ENCODE measurements around the gene RHOC.

The RHOC gene

DNA sequence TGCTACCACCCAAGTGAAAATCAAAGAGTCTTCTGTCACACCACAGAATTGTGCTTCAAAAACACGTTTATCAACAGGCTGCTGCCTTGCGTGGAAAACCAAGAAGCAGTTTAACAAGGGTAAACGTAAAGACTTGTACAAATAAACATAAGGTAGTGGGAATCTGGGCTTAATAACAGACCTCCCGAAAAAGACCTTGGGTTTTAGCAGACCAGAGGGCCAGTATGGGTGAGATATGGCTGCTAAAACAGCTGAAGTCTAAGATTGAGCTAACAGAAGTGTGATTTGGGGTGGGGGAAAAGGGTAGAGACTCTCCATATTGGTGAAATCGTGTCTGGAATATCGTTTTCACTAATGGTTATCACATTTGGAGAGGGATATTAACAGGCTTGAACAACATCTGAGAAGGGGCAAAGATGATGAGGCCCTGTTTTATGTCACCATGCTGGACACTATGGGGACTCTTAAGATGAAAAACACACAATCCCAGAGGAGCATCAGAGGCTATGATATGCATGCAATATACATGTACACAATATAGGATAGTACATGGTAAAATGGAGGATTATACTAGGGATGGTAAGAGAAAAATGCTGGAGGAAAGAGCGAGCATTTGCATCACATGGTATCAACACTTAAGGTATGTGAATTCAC lies 31.1 kb downstream of the RHOC start:
- CTCF ChIA-PET: no interaction called here

DNA sequence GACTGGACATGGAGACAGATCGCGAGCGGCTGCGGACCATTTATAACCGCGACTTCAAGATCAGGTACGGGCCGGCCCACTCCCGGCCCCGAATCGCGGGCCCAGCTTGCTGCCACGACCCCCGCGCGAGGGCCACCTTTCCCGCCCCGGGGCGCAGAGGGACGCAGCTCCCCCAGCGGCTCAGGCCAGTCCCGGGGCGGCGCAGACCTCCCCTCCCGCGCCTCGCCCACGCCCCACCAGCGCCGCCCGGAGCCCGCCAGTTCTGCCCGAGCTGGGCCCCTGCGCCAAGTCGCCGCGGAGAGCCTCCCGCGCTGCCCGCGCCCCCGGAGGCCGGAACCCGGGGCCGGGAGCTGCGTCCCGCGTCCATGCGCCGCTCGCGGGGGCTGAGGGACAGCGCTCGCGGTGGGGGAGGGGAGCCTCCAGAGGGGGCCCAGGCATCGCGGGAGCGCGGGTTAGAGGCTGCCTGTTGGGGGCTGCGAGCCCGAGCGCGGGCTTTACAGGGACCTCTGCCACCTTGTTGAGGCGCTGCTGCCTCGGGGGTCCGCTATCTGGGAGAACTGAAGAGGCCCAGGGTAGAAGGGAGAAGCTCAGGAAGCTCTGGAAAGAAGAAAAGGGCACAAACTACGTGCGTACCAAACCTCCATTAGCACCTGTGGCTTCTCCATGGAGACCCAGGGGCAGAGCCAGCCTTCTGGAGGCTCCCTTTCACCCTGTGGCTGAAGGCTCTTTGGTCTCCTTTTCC lies 31.8 kb downstream of the RHOC start:
- TF ChIP-seq, protein P1, sequence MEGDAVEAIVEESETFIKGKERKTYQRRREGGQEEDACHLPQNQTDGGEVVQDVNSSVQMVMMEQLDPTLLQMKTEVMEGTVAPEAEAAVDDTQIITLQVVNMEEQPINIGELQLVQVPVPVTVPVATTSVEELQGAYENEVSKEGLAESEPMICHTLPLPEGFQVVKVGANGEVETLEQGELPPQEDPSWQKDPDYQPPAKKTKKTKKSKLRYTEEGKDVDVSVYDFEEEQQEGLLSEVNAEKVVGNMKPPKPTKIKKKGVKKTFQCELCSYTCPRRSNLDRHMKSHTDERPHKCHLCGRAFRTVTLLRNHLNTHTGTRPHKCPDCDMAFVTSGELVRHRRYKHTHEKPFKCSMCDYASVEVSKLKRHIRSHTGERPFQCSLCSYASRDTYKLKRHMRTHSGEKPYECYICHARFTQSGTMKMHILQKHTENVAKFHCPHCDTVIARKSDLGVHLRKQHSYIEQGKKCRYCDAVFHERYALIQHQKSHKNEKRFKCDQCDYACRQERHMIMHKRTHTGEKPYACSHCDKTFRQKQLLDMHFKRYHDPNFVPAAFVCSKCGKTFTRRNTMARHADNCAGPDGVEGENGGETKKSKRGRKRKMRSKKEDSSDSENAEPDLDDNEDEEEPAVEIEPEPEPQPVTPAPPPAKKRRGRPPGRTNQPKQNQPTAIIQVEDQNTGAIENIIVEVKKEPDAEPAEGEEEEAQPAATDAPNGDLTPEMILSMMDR (conservative IDR thresholded peaks at IDR 0.05; ENCODE audit: low read depth): peak; percentile 33
- peak overlapping the region; percentile 88 for H3K27ac ChIP-seq
- ChIA-PET CTCF (interaction anchor here (0.7 to 1.0 kb wide), 3 partner anchors 33 to 173 kb away, joined by 3 to 5 read pairs (median 5); no protein-coding TSS in a partner anchor), POLR2A (ENCODE audit: low non-redundant PET) (interaction anchor here (0.6 to 1.5 kb wide), 7 partner anchors 23 to 173 kb away, joined by 3 to 9 read pairs (median 4); partner anchors contain the start of gene RHOC)
- peak; percentile 30 for DNase-seq (ENCODE audit: low spot score)

More for the DNA sequence above, 31.1 kb downstream of the RHOC start:
- DNase-seq (ENCODE audit: low spot score): no peak
- TF ChIP-seq, protein P1 (conservative IDR thresholded peaks at IDR 0.05; ENCODE audit: low read depth): no peak
- POLR2A ChIA-PET (ENCODE audit: low non-redundant PET): interaction anchor here (0.6 to 1.5 kb wide), 4 partner anchors 25 to 48 kb away, joined by 3 to 9 read pairs (median 4); partner anchors contain the start of gene RHOC
- H3K27ac ChIP-seq: peak overlapping the region; percentile 88

DNA sequence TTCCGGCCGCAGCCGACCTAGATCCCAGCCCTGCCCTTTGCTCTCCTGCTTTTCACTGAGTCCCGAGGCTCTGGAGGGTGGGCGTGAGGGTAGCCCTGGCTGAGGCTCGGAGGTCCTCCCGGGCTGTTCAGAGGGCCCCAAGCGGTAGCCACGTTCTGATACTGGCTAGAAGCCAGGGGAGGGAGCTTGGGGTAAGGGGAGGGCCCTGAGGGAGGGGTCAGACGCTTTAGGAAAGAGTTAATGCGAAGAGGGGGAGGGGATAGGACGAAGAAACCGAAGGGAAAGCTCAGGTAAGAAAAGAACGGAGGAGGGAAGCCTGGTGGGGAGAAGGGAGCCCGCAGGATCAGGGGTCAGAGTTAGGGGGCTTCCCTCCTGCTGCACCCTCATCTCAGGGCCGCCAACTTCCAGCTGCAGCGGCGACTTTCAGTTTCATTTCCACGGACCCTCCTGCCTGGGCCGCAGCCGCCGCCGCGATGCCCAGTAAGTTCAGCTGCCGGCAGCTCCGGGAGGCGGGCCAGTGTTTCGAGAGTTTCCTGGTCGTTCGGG lies 32.4 kb downstream of the RHOC start, which contains the start of gene MOV10:
MOV10 (plus strand) TSS at position 220 of the 546 bp plus-strand sequence; CDS start at position 474, 254 bp downstream.
- TF ChIP-seq, protein P1 (conservative IDR thresholded peaks at IDR 0.05; ENCODE audit: low read depth): no peak
- peak within 1 kb of the TSS; percentile 88 for H3K27ac ChIP-seq
- ChIA-PET CTCF (interaction anchor here (0.7 to 1.0 kb wide), 3 partner anchors 33 to 173 kb away, joined by 3 to 5 read pairs (median 5); no protein-coding TSS in a partner anchor), POLR2A (ENCODE audit: low non-redundant PET) (interaction anchor here (0.7 to 1.5 kb wide), 6 partner anchors 24 to 173 kb away, joined by 3 to 9 read pairs (median 4); partner anchors contain the start of gene RHOC)
- peak; percentile 77 for DNase-seq (ENCODE audit: low spot score)

DNA sequence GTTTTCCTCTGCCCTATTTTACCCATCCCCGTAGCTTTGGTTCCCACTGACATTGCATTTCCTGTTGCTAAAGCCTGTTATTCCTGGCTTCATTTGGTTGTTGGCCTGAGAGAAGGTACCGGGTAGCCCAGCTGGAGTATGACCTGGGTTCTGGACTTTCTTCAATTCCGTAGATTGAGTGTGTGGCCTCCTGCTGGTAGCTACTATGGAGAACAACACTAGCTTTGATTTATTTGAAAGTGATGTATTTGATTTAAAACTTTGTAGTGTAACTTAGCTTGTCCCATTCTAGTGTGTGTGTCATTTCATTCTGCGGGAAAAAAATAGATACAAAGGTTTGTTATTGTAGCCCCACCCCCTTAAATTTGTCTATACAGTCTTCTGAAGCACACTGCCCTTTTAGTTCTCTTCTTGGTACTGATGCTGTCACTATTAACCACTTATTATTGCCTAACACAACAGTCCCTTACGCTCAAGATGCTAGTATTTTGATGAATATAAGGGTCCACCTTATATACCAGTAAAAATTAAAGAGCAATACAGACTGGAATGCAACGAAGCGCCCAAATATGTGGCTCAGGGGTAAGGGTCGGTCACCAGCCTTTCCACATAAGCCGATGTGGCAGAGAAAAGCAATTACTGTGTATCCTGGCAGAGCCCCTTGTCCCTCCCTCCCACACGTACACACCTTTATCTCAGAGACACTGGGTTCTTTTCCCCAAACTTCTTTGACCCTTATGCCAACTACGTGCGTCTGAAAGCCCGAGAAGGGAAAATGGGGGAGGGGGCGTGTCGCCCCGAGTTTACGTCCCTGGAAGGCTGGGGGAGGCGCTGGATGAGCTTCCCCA lies 33.1 kb downstream of the RHOC start:
- TF ChIP-seq, protein P1 (conservative IDR thresholded peaks at IDR 0.05; ENCODE audit: low read depth): peak; percentile 67
- peak overlapping the region; percentile 88 for H3K27ac ChIP-seq
- peak; percentile 20 for DNase-seq (ENCODE audit: low spot score)
- ChIA-PET CTCF (interaction anchor here (0.5 to 1.8 kb wide), 6 partner anchors 13 to 200 kb away, joined by 3 to 6 read pairs (median 4); no protein-coding TSS in a partner anchor), POLR2A (ENCODE audit: low non-redundant PET) (interaction anchor here (1.5 kb wide), 1 partner anchor 31 kb away, joined by 9 read pairs; no protein-coding TSS in a partner anchor)

DNA sequence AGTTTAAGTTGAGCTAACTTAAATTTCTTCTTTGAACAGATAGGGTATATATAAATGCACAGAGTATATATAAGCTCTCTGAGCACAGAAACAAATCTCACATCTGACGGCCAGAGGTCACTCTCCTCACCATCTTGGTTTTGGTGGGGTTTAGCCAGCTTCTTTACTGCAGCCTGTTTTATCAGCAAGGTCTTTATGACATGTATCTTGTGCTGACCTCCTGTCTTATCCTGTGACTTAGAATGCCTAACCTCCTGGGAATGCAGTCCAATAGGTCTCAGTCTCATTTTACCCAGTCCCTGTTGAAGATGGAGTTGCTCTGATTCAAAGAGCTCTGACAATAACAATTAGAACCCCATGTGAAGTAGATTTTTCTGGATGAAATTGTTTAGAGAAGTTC lies 34.1 kb downstream of the RHOC start:
- no peak for DNase-seq (ENCODE audit: low spot score)
- no peak overlapping the region for H3K27ac ChIP-seq
- TF ChIP-seq, protein P1 (conservative IDR thresholded peaks at IDR 0.05; ENCODE audit: low read depth): no peak
- POLR2A ChIA-PET (ENCODE audit: low non-redundant PET): no interaction called here
- CTCF ChIA-PET: interaction anchor here (0.5 to 1.8 kb wide), 4 partner anchors 12 to 199 kb away, joined by 3 to 6 read pairs (median 4); no protein-coding TSS in a partner anchor
